ENCODE measurements around the gene GPHN.

GPHN gene

DNA sequence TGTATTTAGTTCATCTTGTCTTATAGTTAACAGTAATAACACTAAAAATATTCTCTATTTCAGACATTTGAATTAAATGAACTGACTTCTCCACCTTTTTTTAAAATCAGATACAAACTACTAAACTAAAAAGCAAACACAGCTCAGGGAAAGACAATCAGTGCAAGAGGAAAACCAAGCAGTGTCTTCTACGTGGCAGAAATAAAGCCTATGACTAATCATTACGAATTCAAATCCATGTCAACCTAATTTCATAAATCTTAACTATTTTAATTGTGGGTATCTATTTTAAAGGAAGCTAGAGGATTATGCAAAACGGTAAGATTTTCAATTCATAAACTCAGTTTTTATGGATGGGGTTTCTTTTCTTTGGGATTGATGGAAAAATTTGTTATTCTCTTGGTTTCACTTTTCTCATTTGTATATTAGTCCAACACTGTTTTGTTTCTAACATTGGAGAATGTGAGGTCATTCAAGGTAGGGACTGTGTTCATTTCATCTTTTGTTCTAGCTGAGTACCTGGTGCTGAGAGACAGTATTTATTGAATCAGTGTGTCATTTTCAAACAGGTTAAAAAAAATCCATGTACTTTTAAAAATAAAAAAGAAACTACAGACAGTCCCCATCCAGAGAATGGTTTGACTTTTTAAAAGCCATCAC lies 720.5 kb downstream of the GPHN start:
- Histone ChIP-seq H3K79me2 (no peaks in the 10 kb centered on the region), H3K9ac (no peak overlapping the region), H3K36me3 (ENCODE audit: control insufficient read depth, insufficient read depth, low read length) (no peaks in the 10 kb centered on the region), H3K4me2 (ENCODE audit: low read length) (no peak overlapping the region), H3K9me3 (ENCODE audit: control insufficient read depth, low read length) (no peaks in the 10 kb centered on the region), H3K4me3 (ENCODE audit: low read depth, low read length) (no peak overlapping the region), H2AFZ (no peak overlapping the region), H3K27me3 (ENCODE audit: control insufficient read depth, insufficient read depth, low read length) (no peaks in the 10 kb centered on the region), H3K27ac (no peak overlapping the region), H3K4me1 (no peaks in the 10 kb centered on the region)
- TF ChIP-seq, protein P1, sequence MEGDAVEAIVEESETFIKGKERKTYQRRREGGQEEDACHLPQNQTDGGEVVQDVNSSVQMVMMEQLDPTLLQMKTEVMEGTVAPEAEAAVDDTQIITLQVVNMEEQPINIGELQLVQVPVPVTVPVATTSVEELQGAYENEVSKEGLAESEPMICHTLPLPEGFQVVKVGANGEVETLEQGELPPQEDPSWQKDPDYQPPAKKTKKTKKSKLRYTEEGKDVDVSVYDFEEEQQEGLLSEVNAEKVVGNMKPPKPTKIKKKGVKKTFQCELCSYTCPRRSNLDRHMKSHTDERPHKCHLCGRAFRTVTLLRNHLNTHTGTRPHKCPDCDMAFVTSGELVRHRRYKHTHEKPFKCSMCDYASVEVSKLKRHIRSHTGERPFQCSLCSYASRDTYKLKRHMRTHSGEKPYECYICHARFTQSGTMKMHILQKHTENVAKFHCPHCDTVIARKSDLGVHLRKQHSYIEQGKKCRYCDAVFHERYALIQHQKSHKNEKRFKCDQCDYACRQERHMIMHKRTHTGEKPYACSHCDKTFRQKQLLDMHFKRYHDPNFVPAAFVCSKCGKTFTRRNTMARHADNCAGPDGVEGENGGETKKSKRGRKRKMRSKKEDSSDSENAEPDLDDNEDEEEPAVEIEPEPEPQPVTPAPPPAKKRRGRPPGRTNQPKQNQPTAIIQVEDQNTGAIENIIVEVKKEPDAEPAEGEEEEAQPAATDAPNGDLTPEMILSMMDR (IDR thresholded peaks at IDR 0.05) = no peak
